Fibroblast of villous mesenchyme (primary cell): Measurements from ENCODE around the gene BTBD1. TPM values are rescaled to one million over a fixed set of nuclear protein-coding genes. Genes with fewer than 3 reads are reported as not detected.
A peak's percentile ranks its signal among the peaks of the same experiment; 100 is the strongest.
"Not testable (repeated sequence)": the region's sequence is repeated elsewhere in the genome, so short reads cannot be mapped to it uniquely, and the experiment has no call there.

Experiments used
- DNase-seq: peaks from one replicate; pipeline ENCODE4 v3.0.0-alpha.2; 2010; ENCODE audit warnings: low read depth
- H3K4me3 ChIP-seq: 2 replicates; pipeline ENCODE4 v1.5.1; 2011; ENCODE audit warnings: low read depth, mild to moderate bottlenecking, low read length
- total RNA-seq: library from RNA; depleted of rRNA; stranded (reverse); fragments of >200 nt; gene quantifications from 2 replicates; pipeline ENCODE4 v1.2.3, GENCODE V29; 2012
- TF ChIP-seq, protein P1 (sequence below): IDR thresholded peaks from 2 replicates; pipeline ENCODE4 v1.5.1; 2012; ENCODE audit warnings: low read depth, mild to moderate bottlenecking, low read length; ENCODE audit not compliant: insufficient read depth

Gene BTBD1
- total RNA-seq, 1 donor, result 101 TPM

DNA sequence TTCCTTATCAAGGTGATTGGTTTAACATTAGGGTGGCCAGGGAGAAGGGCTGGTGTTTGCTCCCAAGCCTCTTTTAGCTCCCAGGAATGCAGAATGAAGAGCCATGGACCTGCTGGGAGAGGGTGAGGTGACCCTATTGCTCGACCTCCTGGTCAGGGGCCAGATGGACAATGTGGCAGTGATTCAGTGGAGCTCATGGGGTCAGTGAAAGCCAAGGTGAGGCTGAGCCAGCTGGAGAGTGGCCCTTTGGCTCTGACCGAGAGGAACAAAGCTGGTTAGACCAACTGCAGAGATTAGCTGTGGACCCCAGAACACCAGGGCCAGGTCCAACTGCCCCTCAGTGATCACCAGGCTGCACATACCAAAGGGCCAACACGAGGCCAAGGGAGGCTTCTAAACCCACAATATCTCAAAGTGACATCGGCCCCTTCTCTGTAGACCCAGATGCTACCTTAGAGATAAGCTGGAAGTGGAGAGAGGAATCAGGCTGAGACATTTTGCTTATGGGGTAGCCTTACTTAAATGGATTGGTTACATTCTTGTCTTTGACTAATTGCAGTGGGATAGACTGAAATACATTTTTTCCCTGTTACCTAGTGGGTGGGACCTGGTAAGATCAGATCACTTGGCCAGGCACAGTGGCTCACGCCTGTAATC lies 15.8 kb upstream of the BTBD1 start:
- TF ChIP-seq, protein P1, sequence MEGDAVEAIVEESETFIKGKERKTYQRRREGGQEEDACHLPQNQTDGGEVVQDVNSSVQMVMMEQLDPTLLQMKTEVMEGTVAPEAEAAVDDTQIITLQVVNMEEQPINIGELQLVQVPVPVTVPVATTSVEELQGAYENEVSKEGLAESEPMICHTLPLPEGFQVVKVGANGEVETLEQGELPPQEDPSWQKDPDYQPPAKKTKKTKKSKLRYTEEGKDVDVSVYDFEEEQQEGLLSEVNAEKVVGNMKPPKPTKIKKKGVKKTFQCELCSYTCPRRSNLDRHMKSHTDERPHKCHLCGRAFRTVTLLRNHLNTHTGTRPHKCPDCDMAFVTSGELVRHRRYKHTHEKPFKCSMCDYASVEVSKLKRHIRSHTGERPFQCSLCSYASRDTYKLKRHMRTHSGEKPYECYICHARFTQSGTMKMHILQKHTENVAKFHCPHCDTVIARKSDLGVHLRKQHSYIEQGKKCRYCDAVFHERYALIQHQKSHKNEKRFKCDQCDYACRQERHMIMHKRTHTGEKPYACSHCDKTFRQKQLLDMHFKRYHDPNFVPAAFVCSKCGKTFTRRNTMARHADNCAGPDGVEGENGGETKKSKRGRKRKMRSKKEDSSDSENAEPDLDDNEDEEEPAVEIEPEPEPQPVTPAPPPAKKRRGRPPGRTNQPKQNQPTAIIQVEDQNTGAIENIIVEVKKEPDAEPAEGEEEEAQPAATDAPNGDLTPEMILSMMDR, result no peak
- no peak overlapping the region for H3K4me3 ChIP-seq
- no peak for DNase-seq

DNA sequence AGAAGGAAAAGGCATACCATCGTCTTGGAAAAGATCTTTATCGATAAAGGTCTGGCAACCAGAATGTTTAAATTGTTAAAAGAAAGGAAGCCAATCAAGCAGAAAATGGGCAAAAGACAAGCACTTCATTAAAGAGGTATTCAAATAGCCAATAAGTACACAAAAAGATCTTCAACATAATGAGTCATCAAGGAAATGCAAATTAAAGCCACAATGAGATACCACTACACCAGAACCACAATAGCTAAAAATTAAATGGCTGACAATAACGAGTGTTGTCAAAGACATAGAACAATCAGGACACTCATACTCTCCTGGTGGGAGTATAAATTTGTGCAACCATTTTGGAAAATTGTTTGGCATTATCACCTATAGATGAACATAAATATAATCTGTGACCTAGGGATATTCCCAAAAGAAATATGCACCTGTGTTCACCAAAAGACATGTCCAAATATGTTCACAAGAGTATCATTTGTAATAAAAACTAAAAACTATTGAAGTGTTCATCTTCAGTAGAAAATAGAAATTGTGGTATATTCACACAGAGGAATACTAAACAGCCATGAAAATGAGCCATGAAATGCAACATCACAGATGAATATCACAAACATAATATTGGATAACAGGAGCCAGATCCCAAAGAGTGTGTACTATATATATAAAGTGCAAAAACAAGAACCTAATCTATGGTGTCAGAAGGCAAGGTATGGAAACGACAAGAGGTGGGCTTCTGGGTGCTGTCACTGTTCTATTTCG lies 14.4 kb upstream of the BTBD1 start:
- no peak overlapping the region for H3K4me3 ChIP-seq
- DNase-seq, result no peak
- TF ChIP-seq, protein P1, result no peak

DNA sequence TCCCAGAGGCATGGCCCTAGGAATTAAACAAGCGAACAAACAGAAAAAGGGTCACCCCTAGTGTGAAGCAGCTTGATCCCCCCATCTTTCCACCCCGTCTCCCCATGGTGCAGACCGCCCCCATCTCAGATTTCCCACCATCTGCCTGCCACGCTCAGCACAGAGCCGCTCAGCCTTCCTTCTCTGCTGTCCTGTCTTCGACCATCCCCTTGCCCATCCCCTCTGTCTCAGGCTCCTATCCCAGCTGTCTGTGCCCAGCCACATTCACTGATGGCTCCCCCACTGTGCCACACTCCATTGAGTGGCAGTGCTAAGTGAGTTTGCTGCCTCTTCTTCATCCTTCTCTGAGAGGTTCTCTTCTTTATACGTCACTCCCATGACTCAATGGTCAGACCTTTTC lies 11.7 kb upstream of the BTBD1 start:
- no peak for DNase-seq
- TF ChIP-seq, protein P1, result no peak
- no peak overlapping the region for H3K4me3 ChIP-seq

DNA sequence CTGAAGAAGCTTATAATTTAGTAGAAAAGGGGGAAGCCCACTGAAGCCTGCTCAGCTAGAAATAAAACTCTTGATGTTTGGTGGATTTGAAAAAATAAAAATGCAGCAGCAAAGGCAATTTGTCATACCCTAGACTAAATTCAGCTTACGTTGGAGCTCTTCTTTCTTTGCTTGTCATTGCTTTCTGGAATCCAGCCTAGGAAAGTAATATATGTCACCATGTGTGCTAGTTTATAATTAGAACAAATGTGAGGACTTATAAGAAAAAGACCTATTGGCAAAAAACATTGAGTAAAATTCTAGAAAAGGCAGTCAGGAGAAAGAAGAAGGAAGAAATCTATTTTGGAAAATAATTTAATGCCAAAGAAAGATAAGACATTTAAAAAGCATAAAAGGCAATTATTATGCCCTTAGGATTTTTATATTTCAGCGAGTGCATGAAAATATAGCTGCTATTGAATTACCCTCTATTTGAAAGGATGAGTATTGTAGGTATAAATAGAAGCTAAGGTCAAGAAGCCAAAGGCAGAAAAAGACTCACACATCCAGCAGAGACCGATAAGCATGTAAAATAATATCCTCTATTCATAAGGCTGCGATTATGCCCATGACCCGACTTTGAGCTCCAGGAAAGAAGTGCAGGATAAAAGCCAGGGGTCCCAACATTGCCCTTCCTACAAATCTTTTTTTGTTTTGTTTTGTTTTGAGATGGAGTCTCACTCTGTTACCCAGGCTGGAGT lies 10.6 kb upstream of the BTBD1 start:
- no peak for DNase-seq
- no peak overlapping the region for H3K4me3 ChIP-seq
- TF ChIP-seq, protein P1, result no peak

DNA sequence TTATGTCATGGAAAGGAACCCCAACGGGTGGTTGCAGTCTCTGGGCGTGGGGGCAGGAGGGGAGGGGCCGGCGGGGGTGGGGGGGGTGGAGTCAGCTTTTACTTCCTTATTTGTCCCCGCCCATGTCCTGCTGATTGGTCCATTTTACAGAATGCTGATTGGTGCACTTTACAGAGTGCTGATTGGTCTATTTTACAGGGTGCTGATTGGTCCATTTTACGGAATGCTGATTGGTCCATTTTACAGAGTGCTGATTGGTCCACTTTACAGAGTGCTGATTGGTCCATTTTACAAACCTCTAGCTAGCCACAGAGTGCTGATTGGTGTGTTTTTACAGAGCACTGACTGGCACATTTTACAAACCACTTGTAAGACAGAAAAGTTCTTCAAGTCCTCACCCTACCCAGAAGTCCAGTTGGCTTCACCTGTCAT lies 2.2 kb upstream of the BTBD1 start:
- DNase-seq, result not testable (repeated sequence)

GRCh38 chr15:83068054-83068453 lies 1.0 kb upstream of the BTBD1 start:
- TF ChIP-seq, protein P1, result no peak
- DNase-seq, result no peak
- H3K4me3 ChIP-seq, result no peak overlapping the region

More for the DNA sequence above, 2.2 kb upstream of the BTBD1 start:
- H3K4me3 ChIP-seq, result not testable (repeated sequence)

GRCh38 chr15:83067638-83067962 lies 548 bp upstream of the BTBD1 start:
- DNase-seq, result no peak
- H3K4me3 ChIP-seq, result peak overlapping the region; percentile 92
- TF ChIP-seq, protein P1, result no peak
